ENCODE measurements around the gene HEBP2. TPM values are rescaled to one million over a fixed set of nuclear protein-coding genes. Genes with fewer than 3 reads are reported as not detected.

HEBP2 gene
- polyA plus RNA-seq, 2 of the 4 experiments (the other 2 are of a cell fraction): 18.0 to 22.1 TPM

DNA sequence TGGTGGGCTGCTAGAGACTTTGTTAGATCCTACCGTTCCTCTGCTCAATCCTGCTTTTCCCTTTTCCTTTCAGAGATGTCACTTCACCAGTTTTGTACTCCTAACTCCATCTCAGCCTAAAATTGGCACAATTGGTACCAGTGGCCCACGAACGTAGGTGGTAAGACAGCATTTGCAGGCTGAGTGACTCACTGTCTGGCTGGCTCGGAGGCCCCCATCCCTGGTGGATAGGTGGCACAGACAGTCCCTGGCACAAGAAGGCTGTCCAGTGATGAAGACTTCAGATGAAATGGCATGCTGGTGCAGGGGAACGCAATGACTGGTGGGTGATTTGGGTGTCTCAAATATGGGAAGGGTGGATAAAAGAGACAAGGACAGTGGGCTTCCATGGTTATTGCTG, 11.1 kb downstream of the HEBP2 start (continued):
- TF ChIP-seq, protein P1, sequence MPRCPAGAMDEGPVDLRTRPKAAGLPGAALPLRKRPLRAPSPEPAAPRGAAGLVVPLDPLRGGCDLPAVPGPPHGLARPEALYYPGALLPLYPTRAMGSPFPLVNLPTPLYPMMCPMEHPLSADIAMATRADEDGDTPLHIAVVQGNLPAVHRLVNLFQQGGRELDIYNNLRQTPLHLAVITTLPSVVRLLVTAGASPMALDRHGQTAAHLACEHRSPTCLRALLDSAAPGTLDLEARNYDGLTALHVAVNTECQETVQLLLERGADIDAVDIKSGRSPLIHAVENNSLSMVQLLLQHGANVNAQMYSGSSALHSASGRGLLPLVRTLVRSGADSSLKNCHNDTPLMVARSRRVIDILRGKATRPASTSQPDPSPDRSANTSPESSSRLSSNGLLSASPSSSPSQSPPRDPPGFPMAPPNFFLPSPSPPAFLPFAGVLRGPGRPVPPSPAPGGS (IDR thresholded peaks at IDR 0.05): no peak

DNA sequence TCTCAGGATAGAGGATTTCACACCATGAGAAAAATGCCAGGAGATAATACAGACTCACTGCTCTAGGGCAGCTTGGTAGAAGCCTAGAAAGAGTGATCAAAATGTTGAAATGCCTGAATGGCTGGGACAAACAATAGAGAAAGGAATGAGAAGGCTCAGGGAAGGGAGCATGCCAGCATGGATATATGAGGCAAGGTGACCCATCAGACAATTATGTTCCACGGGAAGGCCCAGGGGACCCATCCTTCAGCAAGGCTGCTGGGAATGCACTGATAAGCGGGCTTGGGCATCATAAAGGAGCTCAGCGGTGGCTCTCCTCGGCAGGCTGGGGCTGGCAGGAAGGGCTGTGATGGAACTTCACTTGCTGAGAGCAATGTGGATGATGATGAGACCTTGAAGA, 12.2 kb downstream of the HEBP2 start:
- ChIA-PET POLR2A (interaction anchor here (0.6 kb wide), 1 partner anchor 171 kb away, joined by 10 read pairs; no protein-coding TSS in a partner anchor), CTCF (interaction anchor here (1.2 to 2.9 kb wide), 4 partner anchors 12 to 350 kb away, joined by 3 to 16 read pairs (median 6); partner anchors contain the start of gene HEBP2)
- Histone ChIP-seq H3K27ac (no peak overlapping the region), H3K9me3 (no peaks in the 10 kb centered on the region), H3K4me2 (no peak overlapping the region), H3K4me3 (no peak overlapping the region), H3K4me1 (peaks cover 5% of the 10 kb centered on the region; the same call in 1 of the 3 replicates)
- WGBS (ENCODE audit: missing lambda C conversion rate): 87% methylated on average over 4 of the region's 4 CpGs
- no peak for FAIRE-seq
- no peak for ATAC-seq
- no peak for TF ChIP-seq FOXS1 (CRISPR knock-in tag; IDR thresholded peaks at IDR 0.05)
- DNase-seq (ENCODE audit: low read depth in 1 of 2, low spot score in 1 of 2): no peak

DNA sequence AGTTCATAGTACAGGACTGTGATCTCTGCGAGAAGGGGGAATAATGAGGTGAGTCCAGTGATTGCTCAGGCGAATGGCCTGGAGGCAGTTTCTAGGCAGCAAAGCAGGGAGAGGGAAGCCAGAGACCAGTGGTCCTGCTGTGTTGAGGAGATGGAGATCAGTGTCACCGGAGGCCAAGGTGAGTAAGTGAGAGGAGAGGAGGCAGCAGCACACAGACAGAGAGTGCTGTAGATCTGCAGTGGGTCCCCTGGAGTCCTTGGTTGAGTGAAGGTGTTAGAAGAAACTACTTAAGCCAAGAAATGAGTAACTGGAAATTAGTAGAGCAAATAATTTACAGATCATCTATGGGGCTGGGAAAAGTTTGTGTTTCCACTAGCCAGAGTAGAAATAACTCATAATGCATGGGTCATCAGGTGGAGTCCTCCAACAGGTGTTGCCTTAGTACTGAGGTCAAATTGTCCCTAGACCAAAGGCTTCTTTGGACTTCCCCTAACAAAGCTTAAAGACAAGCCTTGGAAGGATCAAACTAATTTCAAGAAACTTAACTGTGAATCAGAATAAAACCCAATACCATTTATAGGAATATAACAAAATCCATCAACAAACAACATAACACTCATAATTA, 13.6 kb downstream of the HEBP2 start:
- no peak for TF ChIP-seq MYC (IDR thresholded peaks at IDR 0.05; ENCODE audit: borderline replicate concordance, low read length)
- TF ChIP-seq FOXS1 (CRISPR knock-in tag; IDR thresholded peaks at IDR 0.05): no peak
- TF ChIP-seq HOXA7 (CRISPR knock-in tag; IDR thresholded peaks at IDR 0.05): no peak
- ChIA-PET POLR2A (no interaction called here), CTCF (interaction anchor here (1.1 to 1.2 kb wide), 2 partner anchors 11 to 15 kb away, joined by 3 read pairs; no protein-coding TSS in a partner anchor)
- Histone ChIP-seq H3K9me3 (no peaks in the 10 kb centered on the region), H3K27ac (no peak overlapping the region), H3K4me2 (no peak overlapping the region), H3K4me1 (no peaks in the 10 kb centered on the region), H3K4me3 (no peak overlapping the region)
- no peak for ATAC-seq
- FAIRE-seq: no peak
- 96% methylated on average over 3 of the region's 3 CpGs for WGBS (ENCODE audit: missing lambda C conversion rate)
- DNase-seq (ENCODE audit: low read depth in 1 of 2, low spot score in 1 of 2): no peak

DNA sequence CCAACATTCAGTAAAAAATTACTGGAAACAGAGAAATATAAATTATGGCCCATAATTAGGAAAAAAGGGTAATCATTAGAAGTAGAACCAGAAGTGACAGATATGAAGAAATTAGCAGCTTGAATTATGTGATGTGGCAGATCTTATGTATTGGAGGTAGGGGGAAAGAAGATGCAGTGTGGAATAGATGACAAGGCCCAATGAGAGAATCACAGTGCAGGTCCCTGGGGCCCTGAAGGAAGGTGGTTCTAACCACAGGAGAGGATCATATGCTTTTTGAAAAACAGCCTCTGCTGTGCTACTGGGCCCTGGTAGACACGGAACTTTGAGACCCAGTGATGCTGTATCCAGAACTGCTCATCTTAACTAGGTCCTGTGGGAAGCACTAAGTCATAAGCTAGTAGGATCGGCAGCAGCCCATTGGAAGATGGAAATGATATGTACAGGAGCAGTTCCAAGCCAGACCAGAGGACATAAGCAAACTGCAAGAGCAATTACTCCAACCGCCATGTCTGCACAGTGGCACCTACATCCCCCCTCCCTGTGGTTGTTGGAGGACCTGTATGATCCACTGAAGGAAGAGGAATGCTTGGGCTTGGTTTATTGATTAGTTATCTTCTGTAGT, 14.2 kb downstream of the HEBP2 start:
- POLR2A ChIA-PET: no interaction called here
- CTCF ChIA-PET: interaction anchor here (1.1 to 1.2 kb wide), 2 partner anchors 11 to 15 kb away, joined by 3 read pairs; no protein-coding TSS in a partner anchor
- 91% methylated on average over 3 of the region's 3 CpGs for WGBS (ENCODE audit: missing lambda C conversion rate)

DNA sequence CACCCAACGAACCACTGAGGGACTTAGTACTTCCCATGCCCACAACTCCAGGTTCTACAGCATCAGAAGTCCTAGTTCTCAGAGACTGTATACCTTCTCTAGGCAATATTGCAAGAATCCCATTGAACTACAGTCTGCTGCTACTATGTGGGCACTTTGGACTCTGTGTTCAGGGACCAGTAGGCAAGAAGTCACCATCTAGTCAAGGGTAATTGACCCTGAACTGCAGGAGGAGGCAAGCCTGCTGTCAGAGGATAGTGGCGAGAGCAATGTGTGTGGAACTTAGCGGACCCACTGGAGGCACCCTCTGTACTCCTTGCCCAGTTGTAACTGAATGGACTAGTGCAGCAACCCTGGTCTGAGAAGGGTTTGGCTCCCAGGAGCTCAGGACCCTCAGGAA, 15.7 kb downstream of the HEBP2 start:
- Histone ChIP-seq H3K4me3 (no peak overlapping the region), H3K27ac (no peak overlapping the region), H3K4me1 (no peaks in the 10 kb centered on the region), H3K9me3 (no peaks in the 10 kb centered on the region), H3K4me2 (no peak overlapping the region)
- no peak for ATAC-seq
- FAIRE-seq: no peak
- DNase-seq (ENCODE audit: low read depth in 1 of 2, low spot score in 1 of 2): no peak
- ChIA-PET POLR2A (no interaction called here), CTCF (interaction anchor here (1.4 kb wide), 1 partner anchor 10 kb away, joined by 3 read pairs; no protein-coding TSS in a partner anchor)
- no peak for TF ChIP-seq ZSCAN20 (CRISPR knock-in tag; IDR thresholded peaks at IDR 0.05)
- WGBS (ENCODE audit: missing lambda C conversion rate): 94% methylated on average over 3 of the region's 3 CpGs

More for the DNA sequence above, 14.2 kb downstream of the HEBP2 start:
- ATAC-seq (no peak), DNase-seq (ENCODE audit: low read depth in 1 of 2, low spot score in 1 of 2) (no peak), FAIRE-seq (no peak)
- Histone ChIP-seq H3K27ac (no peak overlapping the region), H3K4me1 (no peaks in the 10 kb centered on the region), H3K4me2 (no peak overlapping the region), H3K9me3 (no peaks in the 10 kb centered on the region), H3K4me3 (no peak overlapping the region)
- TF ChIP-seq NFE2L2 (conservative IDR thresholded peaks at IDR 0.05; ENCODE audit: low read length) (no peak), BHLHE40 (IDR thresholded peaks at IDR 0.05; ENCODE audit: low read depth, low read length) (no peak), HOXB5 (CRISPR knock-in tag; IDR thresholded peaks at IDR 0.05) (no peak), POLR2A (IDR thresholded peaks at IDR 0.05; ENCODE audit: low read length) (no peak), RARB (CRISPR knock-in tag; IDR thresholded peaks at IDR 0.05) (no peak), HOXA7 (CRISPR knock-in tag; IDR thresholded peaks at IDR 0.05) (no peak), HDAC2 (IDR thresholded peaks at IDR 0.05) (no peak), ZNF302 (CRISPR knock-in tag; IDR thresholded peaks at IDR 0.05) (no peak), RFX5 (IDR thresholded peaks at IDR 0.05) (no peak), CHD4 (IDR thresholded peaks at IDR 0.05; ENCODE audit: borderline replicate concordance) (no peak), MYC (IDR thresholded peaks at IDR 0.05; ENCODE audit: borderline replicate concordance, low read length) (no peak), TFCP2L1 (CRISPR knock-in tag; IDR thresholded peaks at IDR 0.05) (no peak), ZFP36 (IDR thresholded peaks at IDR 0.05; ENCODE audit: borderline replicate concordance, partially characterized antibody) (no peak), EP300 (IDR thresholded peaks at IDR 0.05) (no peak), ZC3H11A (IDR thresholded peaks at IDR 0.05) (no peak), JUN (IDR thresholded peaks at IDR 0.05) (no peak), TP53 (CRISPR knock-in tag; IDR thresholded peaks at IDR 0.05) (no peak), EHF (CRISPR knock-in tag; IDR thresholded peaks at IDR 0.05) (no peak)
